PC-9 (cell line): Measurements from ENCODE around the gene ANKRD2. TPM values are rescaled to one million over a fixed set of nuclear protein-coding genes. Genes with fewer than 3 reads are reported as not detected.

Source experiments
- BruUV-seq: library from RNA; stranded (reverse); fragments of 400-500 nt; replicated peaks from 2 replicates; lab custom pipeline; 2021; lab: Mats Ljungman, UMichigan
- CTCF ChIA-PET: fragments of 300-600 bp; sonication (Branson Sonifier 250); formaldehyde crosslinking; loops from one replicate; lab custom pipeline; 2022; ENCODE audit warnings: antibody characterized with exemption; lab: Charles Lee
- POLR2A ChIA-PET: fragments of 300-600 bp; sonication (Branson Sonifier 250); formaldehyde crosslinking; loops from one replicate; lab custom pipeline; 2022; ENCODE audit warnings: antibody characterized with exemption; ENCODE audit not compliant: unreplicated experiment; lab: Charles Lee
- DNase-seq, 2 experiments: peaks; one replicate each; pipeline versions ENCODE4 v3.0.0 to v3.0.0-alpha.2; 2015 to 2022; ENCODE audit warnings: mixed read lengths in 1 of 2
- H2AFZ ChIP-seq: fragments of 200-600 bp; sonication (generic); 2 replicates; pipeline ENCODE4 v1.8.1; 2017; ENCODE audit warnings: antibody characterized with exemption
- H3F3A ChIP-seq: fragments of 200-600 bp; sonication (generic); 2 replicates; pipeline ENCODE4 v1.8.1; 2017; ENCODE audit warnings: antibody characterized with exemption, mild to moderate bottlenecking, low read depth; ENCODE audit not compliant: insufficient read depth
- H3K27ac ChIP-seq: fragments of 200-600 bp; sonication (generic); 2 replicates; pipeline ENCODE4 v1.6.1; 2016; ENCODE audit warnings: mixed run types
- H3K27me3 ChIP-seq: fragments of 200-600 bp; sonication (generic); 2 replicates; pipeline ENCODE4 v1.6.1; 2016; ENCODE audit warnings: low read depth, mixed run types; ENCODE audit not compliant: insufficient read depth
- H3K36me3 ChIP-seq: fragments of 200-600 bp; sonication (generic); 2 replicates; pipeline ENCODE4 v1.6.1; 2016; ENCODE audit warnings: low read depth, mixed run types
- H3K4me1 ChIP-seq: fragments of 200-600 bp; sonication (generic); replicated peaks from 2 replicates; pipeline ENCODE4 v1.6.1; 2016; ENCODE audit warnings: mixed run types; ENCODE audit not compliant: insufficient read depth
- H3K4me2 ChIP-seq: fragments of 200-600 bp; sonication (generic); 2 replicates; pipeline ENCODE4 v1.6.1; 2017; ENCODE audit warnings: mixed run types
- H3K4me3 ChIP-seq: fragments of 200-600 bp; sonication (generic); 2 replicates; pipeline ENCODE4 v1.6.1; 2016; ENCODE audit warnings: mixed run types
- H3K79me2 ChIP-seq: fragments of 200-600 bp; sonication (generic); 2 replicates; pipeline ENCODE4 v1.6.1; 2017; ENCODE audit warnings: low read depth, mixed run types
- H3K9me2 ChIP-seq: fragments of 200-600 bp; sonication (generic); 2 replicates; pipeline ENCODE4 v1.8.1; 2017; ENCODE audit warnings: mild to moderate bottlenecking; ENCODE audit not compliant: insufficient read depth
- H3K9me3 ChIP-seq: fragments of 200-600 bp; sonication (generic); 2 replicates; pipeline ENCODE4 v1.8.1; 2016; ENCODE audit warnings: low read depth; ENCODE audit not compliant: insufficient read depth
- H4K20me1 ChIP-seq: fragments of 200-600 bp; sonication (generic); 2 replicates; pipeline ENCODE4 v1.8.1; 2017; ENCODE audit not compliant: insufficient read depth
- CTCF ChIP-seq: fragments of 200-600 bp; sonication (generic); conservative IDR thresholded peaks from 2 replicates; pipeline ENCODE4 v1.6.1; 2017; ENCODE audit warnings: mixed run types, antibody characterized with exemption, mild to moderate bottlenecking, moderate library complexity
- EZH2 ChIP-seq: fragments of 200-600 bp; sonication (generic); IDR thresholded peaks from 2 replicates; pipeline ENCODE4 v1.8.0; 2017; ENCODE audit warnings: antibody characterized with exemption, low read depth
- intact Hi-C: fragments of 100-400 bp; cut with micrococcal nuclease; formaldehyde crosslinking; loops from one replicate; pipeline ENCODE4 v1.10.0; 2022; ENCODE audit not compliant: unreplicated experiment
- total RNA-seq: library from RNA; stranded (reverse); gene quantifications from 2 replicates; pipeline ENCODE4 v1.2.3, GENCODE V29; 2021

ANKRD2 gene
- total RNA-seq, 1 experiment from 2014 or later: 8.4 TPM

- H3K4me3 ChIP-seq: no peak overlapping the region
- no peak overlapping the region for H3K27ac ChIP-seq
- no peaks in the 10 kb centered on the region for H3K27me3 ChIP-seq
- no TSS peak for BruUV-seq
- DNase-seq: no peak
- no peaks in the 10 kb centered on the region for H3K9me3 ChIP-seq
- H4K20me1 ChIP-seq: no peaks in the 10 kb centered on the region
- no peaks in the 10 kb centered on the region for H3K4me1 ChIP-seq
- no peaks in the 10 kb centered on the region for H3K36me3 ChIP-seq
- H2AFZ ChIP-seq: no peak overlapping the region
- intact Hi-C loops: loop anchor here (10.0 kb wide), 1 partner anchor 64 kb away; no protein-coding TSS in a partner anchor
- no peaks in the 10 kb centered on the region for H3K9me2 ChIP-seq
- no peak overlapping the region for H3K4me2 ChIP-seq
- no peaks in the 10 kb centered on the region for H3K79me2 ChIP-seq
- TF ChIP-seq EZH2: no peak
- no peak for TF ChIP-seq CTCF
- ChIA-PET CTCF (interaction anchor here (0.7 kb wide), 1 partner anchor 101 kb away, joined by 16 read pairs; no protein-coding TSS in a partner anchor), POLR2A (interaction anchor here (0.7 kb wide), 1 partner anchor 14 kb away, joined by 4 read pairs; no protein-coding TSS in a partner anchor)
- no peaks in the 10 kb centered on the region for H3F3A ChIP-seq
Observed at GRCh38 chr10:97618733-97619132, 46.2 kb downstream of the ANKRD2 start.

GRCh38 chr10:97623277-97623676, 50.7 kb downstream of the ANKRD2 start:
- Histone ChIP-seq H3K9me3 (no peaks in the 10 kb centered on the region), H4K20me1 (no peaks in the 10 kb centered on the region), H3K4me1 (no peaks in the 10 kb centered on the region), H3K4me2 (no peak overlapping the region), H2AFZ (no peak overlapping the region), H3K79me2 (no peaks in the 10 kb centered on the region), H3K36me3 (no peaks in the 10 kb centered on the region), H3K27me3 (no peaks in the 10 kb centered on the region), H3K27ac (no peak overlapping the region), H3K9me2 (no peaks in the 10 kb centered on the region), H3K4me3 (no peak overlapping the region), H3F3A (no peaks in the 10 kb centered on the region)
- no TSS peak for BruUV-seq
- intact Hi-C loops: no loop called here
- TF ChIP-seq CTCF: no peak
- TF ChIP-seq EZH2: no peak
- ChIA-PET CTCF (no interaction called here), POLR2A (no interaction called here)
- DNase-seq: no peak

- ChIA-PET CTCF (interaction anchor here (0.6 kb wide), 1 partner anchor 44 kb away, joined by 3 read pairs; no protein-coding TSS in a partner anchor), POLR2A (no interaction called here)
Observed at GRCh38 chr10:97627731-97628130, 55.2 kb downstream of the ANKRD2 start.

More at GRCh38 chr10:97627731-97628130, 55.2 kb downstream of the ANKRD2 start:
- H3F3A ChIP-seq: no peaks in the 10 kb centered on the region
- H3K4me1 ChIP-seq: no peaks in the 10 kb centered on the region
- H3K9me2 ChIP-seq: no peaks in the 10 kb centered on the region
- H3K9me3 ChIP-seq: no peaks in the 10 kb centered on the region
- no peaks in the 10 kb centered on the region for H4K20me1 ChIP-seq
- H2AFZ ChIP-seq: no peak overlapping the region
- no peak overlapping the region for H3K27ac ChIP-seq
- no peaks in the 10 kb centered on the region for H3K36me3 ChIP-seq
- no TSS peak for BruUV-seq
- H3K4me2 ChIP-seq: no peak overlapping the region
- no peak overlapping the region for H3K4me3 ChIP-seq
- DNase-seq: no peak
- no peaks in the 10 kb centered on the region for H3K27me3 ChIP-seq
- TF ChIP-seq EZH2 (no peak), CTCF (no peak)
- H3K79me2 ChIP-seq: 0 out of 2 replicates have a peak, but pooled peaks cover 4% of the 10 kb centered on the region
- intact Hi-C loops: no loop called here
